IPS-18c (cell line): ENCODE data around the gene ANXA6.
"Not testable (repeated sequence)": the region's sequence is repeated elsewhere in the genome, so short reads cannot be mapped to it uniquely, and the experiment has no call there.

ENCODE experiments used
- H3K4me3 ChIP-seq: 2 replicates; pipeline ENCODE4 v1.7.0; 2013; ENCODE audit warnings: low read depth, mild to moderate bottlenecking, low read length, moderate library complexity; ENCODE audit not compliant: insufficient read depth
- H3K9me3 ChIP-seq: one replicate; pipeline ENCODE4 v1.6.1; 2013; ENCODE audit warnings: mild to moderate bottlenecking, low read length, moderate library complexity; ENCODE audit not compliant: control insufficient read depth, insufficient read depth

Gene ANXA6

DNA sequence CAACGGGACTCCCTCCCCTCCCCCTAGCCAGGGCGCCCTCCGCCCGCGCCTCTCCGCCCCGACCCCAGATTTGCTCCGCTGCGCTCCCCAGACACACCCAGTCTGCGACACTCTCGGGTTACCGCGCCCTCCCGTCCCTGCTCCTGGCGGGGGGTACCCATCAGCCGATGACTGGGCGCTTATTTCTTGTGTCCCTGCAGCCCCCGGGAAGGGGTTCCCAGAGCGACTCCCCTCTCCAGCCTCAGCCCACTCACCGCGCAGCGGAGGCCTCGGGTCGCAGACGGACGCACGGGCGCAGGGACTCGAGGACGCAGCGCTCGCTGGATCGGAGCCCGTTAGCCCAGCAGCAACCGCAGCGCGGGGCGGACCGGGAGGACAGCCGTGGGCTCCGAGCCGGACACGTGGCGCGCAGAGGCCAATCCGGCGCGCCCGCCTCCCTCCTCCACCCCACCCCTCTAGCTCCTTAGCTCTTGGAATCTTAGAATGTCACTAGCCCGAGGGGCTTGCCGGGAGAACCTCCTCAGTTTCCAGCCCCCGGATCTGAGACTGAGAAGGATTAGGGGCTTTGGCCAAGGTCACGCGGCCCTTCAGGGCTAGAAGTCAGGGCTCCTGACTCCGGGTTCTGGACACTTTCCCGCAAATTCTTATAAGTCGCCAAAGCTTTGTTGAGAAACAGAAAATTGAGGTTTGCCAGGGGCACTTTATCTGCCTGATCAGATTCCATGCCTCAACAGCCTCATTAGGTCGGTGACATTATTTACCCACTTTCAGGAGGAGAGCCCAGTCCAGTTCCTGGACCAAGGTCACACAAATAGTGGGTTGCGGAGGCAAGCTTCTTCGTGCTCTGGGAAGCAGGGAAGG is at the start of gene ANXA6:
ANXA6 (minus strand) TSS at position 354 of the 861 bp plus-strand sequence. CDS start 9,878 bp downstream, outside the sequence.
- Histone ChIP-seq H3K4me3 (peak within 1 kb of the TSS; percentile 80), H3K9me3 (peaks cover 2% of the 10 kb centered on the region)

GRCh38 chr5:151205411-151205810 is 47.8 kb upstream of the ANXA6 start:
- Histone ChIP-seq H3K4me3 (no peak overlapping the region), H3K9me3 (no peaks in the 10 kb centered on the region)

- no peaks in the 10 kb centered on the region for H3K9me3 ChIP-seq
- H3K4me3 ChIP-seq = no peak overlapping the region
These were observed 46.5 kb upstream of the ANXA6 start for GRCh38 chr5:151204051-151204450.

- Histone ChIP-seq H3K9me3 (no peaks in the 10 kb centered on the region), H3K4me3 (no peak overlapping the region)
These were observed 45.0 kb upstream of the ANXA6 start for GRCh38 chr5:151202381-151203139.

GRCh38 chr5:151200913-151201595 is 43.5 kb upstream of the ANXA6 start:
- Histone ChIP-seq H3K4me3 (no peak overlapping the region), H3K9me3 (no peaks in the 10 kb centered on the region)

DNA sequence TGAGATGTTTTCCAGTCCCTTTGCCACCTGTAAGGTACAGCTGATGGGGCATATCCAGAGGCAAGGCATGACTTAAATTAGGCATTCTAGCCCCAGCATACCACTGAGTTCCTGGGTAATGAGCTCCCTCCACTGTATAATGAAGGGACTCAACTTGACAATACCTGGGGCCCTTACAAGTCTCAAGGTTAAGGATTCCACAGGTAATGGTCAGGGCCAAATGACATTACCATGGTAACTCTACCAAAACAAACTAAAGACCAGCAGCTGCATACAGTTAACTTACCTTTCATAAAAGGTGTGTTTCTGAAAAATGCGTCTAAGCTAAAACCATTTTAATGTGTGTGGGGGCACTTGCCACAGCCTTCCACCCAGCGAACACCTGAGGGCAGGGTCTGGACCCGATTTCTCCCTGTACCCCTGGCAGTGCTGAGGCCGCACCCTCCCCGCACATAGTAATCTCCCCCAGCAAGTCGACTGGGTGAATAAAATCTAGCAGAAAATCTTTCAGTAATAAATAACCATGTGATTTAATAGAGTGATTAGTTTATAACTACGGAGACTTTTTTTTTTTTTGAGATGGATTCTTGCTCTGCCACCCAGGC is 42.1 kb upstream of the ANXA6 start:
- Histone ChIP-seq H3K4me3 (no peak overlapping the region), H3K9me3 (no peaks in the 10 kb centered on the region)

DNA sequence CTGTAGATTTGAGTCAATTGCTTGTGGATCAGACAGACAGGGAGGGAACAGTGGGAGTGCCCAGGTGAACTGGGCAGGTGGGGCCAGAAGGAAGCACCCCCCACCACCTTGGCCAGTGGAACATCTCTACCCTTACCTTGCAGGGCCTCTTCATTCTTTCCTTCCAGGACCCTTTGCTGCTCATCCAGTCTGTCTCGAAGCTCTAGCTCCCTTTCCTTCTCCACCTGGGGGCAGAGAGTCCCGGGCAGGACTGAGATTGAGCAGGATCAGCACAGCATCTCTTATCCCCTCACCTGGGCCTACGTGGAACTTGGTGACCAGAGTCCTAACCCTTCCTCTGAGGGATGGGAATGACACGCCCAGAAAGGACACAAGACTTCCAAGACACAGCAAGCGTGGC is 41.3 kb upstream of the ANXA6 start:
- H3K9me3 ChIP-seq = no peaks in the 10 kb centered on the region

DNA sequence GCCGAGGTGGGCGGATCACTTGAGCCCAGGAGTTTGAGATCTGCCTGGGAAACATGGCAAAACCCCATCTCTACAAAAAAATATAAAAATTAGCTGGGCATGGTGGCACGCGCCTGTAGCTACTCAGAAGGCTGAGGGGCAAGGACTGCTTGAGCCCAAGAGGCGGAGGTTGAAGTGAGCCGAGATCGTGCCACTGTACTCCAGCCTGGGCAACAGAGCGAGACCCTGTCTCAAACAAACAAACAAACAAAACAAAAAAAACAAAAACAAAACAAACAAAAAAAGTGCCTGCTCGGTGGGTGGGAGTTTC is 39.7 kb upstream of the ANXA6 start:
- H3K9me3 ChIP-seq, H3K4me3 ChIP-seq: not testable (repeated sequence)

More for the DNA sequence above, 41.3 kb upstream of the ANXA6 start:
- no peak overlapping the region for H3K4me3 ChIP-seq

DNA sequence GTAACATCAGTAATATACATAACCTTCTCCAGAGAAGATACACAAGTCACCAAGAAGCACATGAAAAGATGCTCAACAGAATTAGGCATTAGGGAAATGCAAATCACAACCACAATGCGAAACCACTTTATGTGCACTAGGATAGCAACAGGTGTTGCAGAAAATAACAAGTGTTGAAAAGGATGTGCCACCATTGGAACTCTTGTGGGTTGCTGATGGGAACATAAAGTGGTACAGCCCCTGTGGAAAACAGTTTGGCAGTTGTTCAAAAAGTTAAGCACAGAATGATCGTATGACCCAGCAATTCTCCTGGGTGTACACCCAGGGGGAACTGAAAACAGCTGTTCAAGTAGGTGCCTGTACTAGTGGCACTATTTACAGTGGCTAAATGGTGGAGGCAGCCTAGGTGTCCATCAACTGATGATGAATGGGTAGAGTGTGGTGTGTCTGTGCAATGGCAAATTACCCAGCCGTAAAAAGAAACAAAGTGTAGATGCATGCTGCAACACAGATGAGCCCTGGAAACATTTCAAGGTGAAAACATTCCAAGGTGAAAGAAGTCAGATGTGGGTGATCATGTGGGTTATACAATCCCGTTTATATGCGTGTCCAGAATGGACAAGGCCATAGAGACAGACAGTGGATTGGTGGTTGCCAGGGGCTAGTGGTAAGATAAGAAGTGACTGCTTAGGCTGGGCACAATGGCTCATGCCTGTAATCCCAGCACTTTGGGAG is 39.1 kb upstream of the ANXA6 start:
- no peaks in the 10 kb centered on the region for H3K9me3 ChIP-seq
- no peak overlapping the region for H3K4me3 ChIP-seq

- no peaks in the 10 kb centered on the region for H3K9me3 ChIP-seq
- no peak overlapping the region for H3K4me3 ChIP-seq
These were observed 38.0 kb upstream of the ANXA6 start for GRCh38 chr5:151195622-151196021.

DNA sequence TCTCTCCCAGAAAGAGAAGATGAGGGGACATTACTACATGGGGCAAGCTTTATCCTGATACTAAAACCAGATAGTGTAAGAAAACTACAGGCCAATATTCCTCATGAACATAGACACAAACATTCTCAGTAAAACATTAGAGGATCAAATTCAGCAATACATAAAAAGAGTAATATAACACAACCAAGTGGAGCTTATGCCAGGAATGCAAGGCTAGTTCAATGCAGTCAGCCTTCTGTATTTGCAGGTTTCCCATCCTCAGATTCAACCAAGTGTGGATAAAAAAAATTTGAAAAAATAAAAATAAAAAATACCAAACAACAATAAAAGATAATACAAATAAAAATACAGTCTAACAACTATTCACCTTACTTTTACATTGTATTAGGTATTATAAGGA is 35.0 kb upstream of the ANXA6 start:
- Histone ChIP-seq H3K9me3 (no peaks in the 10 kb centered on the region), H3K4me3 (no peak overlapping the region)

GRCh38 chr5:151191661-151192060 is 34.1 kb upstream of the ANXA6 start:
- Histone ChIP-seq H3K4me3 (no peak overlapping the region), H3K9me3 (no peaks in the 10 kb centered on the region)

DNA sequence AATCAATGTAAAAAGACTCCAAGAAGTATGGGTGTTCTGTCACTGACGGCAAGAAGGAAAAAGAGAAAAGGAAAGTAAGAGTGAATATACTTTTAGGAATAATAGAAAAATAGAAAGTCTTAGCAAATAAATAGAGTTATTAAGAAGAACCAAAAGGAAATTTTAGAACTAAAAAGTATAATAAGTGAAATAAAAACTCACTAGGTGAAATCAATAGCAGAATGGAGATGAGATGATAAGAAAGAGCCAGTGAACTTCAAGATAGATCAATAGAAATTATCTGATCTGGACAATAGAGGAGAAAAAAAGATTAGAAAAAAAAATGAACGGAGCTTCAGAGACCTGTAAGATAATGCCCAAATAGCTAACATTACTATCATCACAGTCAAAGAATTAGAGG is 31.6 kb upstream of the ANXA6 start:
- no peak overlapping the region for H3K4me3 ChIP-seq
- H3K9me3 ChIP-seq = no peaks in the 10 kb centered on the region

DNA sequence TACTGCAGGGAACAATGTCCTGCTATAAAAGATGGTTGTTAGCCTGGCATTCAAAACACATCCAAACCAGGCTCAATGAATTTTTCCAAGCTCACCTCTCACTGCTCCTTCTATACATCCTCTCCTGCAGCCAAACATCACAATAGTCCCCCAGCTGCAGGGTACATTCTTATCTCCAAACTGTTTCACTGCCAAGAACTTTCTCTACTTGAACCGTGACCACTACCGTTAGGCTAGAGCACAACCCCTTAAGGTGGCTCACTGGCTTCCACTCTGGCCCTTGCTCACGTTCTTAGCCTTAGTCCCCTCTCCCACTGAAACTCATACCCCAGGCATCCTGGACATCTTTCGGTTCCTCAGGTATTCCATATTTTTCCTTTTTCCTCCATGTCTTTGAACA is 29.0 kb upstream of the ANXA6 start:
- H3K9me3 ChIP-seq = no peaks in the 10 kb centered on the region

GRCh38 chr5:151186052-151186451 is 28.5 kb upstream of the ANXA6 start:
- H3K9me3 ChIP-seq = no peaks in the 10 kb centered on the region
- no peak overlapping the region for H3K4me3 ChIP-seq

More for the DNA sequence above, 29.0 kb upstream of the ANXA6 start:
- no peak overlapping the region for H3K4me3 ChIP-seq

DNA sequence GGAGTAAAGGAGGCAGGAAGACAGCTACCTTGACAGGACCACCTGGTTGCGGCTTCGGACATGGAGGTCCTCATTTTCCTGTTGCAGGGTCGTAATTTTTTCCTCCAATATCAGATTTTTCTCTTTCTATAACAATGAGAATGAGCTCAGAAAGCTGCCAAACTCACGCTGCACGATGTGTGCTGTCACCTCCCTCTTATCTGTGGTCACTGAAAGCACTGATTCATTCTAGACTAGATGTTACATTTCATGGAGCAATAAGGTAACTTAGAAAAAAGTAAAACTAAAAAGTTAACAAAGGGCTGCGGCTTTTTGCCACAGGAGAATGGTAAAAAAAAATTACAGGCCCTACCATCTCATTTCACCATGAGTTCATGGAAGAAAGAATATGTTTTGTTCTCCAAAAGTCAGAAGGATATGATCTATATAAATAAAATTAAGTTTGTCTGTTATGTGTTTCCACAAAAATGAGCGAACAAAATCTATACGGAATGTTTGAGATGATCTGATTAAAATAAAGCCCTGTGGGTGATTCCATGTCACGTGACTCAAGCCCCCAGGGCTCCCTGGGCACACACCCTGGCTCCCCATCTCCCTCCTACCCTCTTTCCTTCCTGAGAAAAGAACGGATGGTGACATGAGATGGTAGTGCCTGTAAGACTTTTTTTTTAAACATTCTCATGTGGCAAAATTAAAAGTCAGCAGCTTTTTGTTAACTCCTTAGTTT is 26.9 kb upstream of the ANXA6 start:
- Histone ChIP-seq H3K4me3 (no peak overlapping the region), H3K9me3 (no peaks in the 10 kb centered on the region)
